ENCODE measurements around the gene CCDC88A.

Gene CCDC88A

DNA sequence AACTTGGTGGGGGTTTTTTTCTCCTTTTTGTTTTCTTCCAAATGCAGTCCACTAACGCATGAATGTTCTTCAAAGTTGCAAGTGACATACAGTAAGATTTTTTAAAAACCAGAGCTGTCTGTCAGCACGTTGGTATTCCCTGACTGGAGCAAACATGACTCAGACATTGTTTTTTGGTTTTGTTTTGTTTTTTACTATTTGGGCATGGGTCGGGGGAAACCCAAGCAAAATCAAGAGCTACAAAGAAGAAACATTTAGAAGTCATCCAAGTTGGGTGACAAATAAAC, 726 bp upstream of the CCDC88A start:
- Histone ChIP-seq H3K9ac (ENCODE audit: low read depth, low read length) (peak overlapping the region; percentile 38), H3K4me1 (ENCODE audit: control insufficient read depth, insufficient read depth, low read length) (peaks cover 8% of the 10 kb centered on the region), H3K27me3 (ENCODE audit: control insufficient read depth, insufficient read depth, low read length) (no peaks in the 10 kb centered on the region), H3K36me3 (ENCODE audit: control insufficient read depth, insufficient read depth, low read length) (no peaks in the 10 kb centered on the region), H3K9me3 (ENCODE audit: control insufficient read depth, insufficient read depth, low read length) (no peaks in the 10 kb centered on the region), H3K4me3 (ENCODE audit: low read depth, low read length) (peak overlapping the region; percentile 90)

DNA sequence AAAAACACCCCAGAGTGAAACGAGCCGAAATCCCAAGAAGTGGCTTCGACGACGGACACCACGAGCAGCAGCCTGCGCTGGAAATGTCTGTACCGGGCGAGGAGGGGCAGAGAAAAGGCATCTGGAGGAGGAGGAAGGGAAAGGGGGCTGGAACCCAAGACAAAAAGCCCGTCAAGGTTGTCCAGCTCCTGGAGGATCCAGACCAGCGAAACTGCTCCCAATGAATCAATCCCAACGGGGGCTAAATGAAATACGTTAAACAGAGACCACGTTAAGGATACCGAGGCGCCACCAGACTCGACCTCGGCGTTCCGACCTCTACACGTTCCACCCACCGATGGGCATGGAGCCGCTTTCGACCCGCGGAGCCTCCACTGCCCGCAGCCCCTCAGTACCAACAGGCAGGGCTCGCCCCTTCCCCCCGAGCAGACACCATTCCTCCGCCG, 400 bp downstream of the CCDC88A start:
- peaks cover 8% of the 10 kb centered on the region for H3K4me1 ChIP-seq (ENCODE audit: control insufficient read depth, insufficient read depth, low read length)
- H3K9me3 ChIP-seq (ENCODE audit: control insufficient read depth, insufficient read depth, low read length), result no peaks in the 10 kb centered on the region
- H3K27me3 ChIP-seq (ENCODE audit: control insufficient read depth, insufficient read depth, low read length), result no peaks in the 10 kb centered on the region
- H3K36me3 ChIP-seq (ENCODE audit: control insufficient read depth, insufficient read depth, low read length), result no peaks in the 10 kb centered on the region
- H3K9ac ChIP-seq (ENCODE audit: low read depth, low read length), result peak overlapping the region; percentile 86
- H3K4me3 ChIP-seq (ENCODE audit: low read depth, low read length), result peak overlapping the region; percentile 96

DNA sequence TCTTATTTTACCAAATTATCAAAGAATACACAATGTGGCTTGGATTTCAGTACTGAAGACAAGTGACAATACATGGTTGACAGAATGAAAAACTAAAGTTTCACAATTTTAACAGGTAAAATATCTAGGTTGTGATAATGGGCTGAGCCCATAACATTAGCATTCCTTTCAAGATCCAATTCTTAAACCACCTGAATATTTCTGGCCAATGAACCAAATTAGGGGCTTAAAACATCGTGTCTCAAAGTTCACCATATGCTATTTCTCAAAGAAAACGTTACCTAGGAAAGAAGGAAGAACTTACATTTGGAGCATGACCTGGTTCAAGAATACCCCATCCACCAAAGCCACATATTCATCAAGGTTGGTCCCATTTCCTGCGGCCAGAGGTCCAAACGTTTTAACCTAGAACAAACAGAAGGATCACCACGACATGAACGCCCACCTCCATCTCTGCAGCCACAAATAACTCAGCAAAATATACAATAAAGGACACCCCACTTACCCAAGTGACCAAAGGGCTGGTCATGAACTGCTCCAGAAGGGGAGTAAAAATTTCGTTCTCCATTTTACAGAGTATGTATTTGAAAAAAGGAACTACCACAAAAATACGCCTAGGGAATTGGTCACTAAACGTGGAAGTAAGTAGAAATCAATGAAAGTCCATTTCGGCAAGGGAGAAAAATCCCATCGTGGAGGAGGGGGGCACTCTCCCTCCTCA, 984 bp downstream of the CCDC88A start:
- H3K27me3 ChIP-seq (ENCODE audit: control insufficient read depth, insufficient read depth, low read length), result no peaks in the 10 kb centered on the region
- H3K36me3 ChIP-seq (ENCODE audit: control insufficient read depth, insufficient read depth, low read length), result no peaks in the 10 kb centered on the region
- peaks cover 5% of the 10 kb centered on the region for H3K4me1 ChIP-seq (ENCODE audit: control insufficient read depth, insufficient read depth, low read length)
- H3K9ac ChIP-seq (ENCODE audit: low read depth, low read length), result peak overlapping the region; percentile 86
- H3K9me3 ChIP-seq (ENCODE audit: control insufficient read depth, insufficient read depth, low read length), result no peaks in the 10 kb centered on the region
- H3K4me3 ChIP-seq (ENCODE audit: low read depth, low read length), result peak overlapping the region; percentile 96

DNA sequence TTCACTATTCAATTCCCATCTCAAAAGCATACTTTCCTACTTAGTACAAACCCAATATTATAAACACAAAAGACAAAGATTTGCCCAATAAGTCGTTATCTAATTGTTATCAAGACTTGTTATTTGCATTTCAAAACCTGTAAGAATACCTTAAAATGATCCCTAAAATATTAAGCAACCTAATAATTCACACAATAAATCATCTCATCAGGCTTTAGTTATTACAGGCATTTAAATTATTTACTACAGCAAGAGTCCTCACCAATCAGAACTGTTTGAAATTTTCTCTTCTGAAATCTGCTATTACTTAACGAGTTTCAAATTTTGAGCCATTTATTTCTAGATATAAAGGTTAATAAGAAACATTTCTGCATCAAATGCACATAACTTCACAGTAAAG, 1.6 kb downstream of the CCDC88A start:
- Histone ChIP-seq H3K4me1 (ENCODE audit: control insufficient read depth, insufficient read depth, low read length) (peaks cover 5% of the 10 kb centered on the region), H3K9me3 (ENCODE audit: control insufficient read depth, insufficient read depth, low read length) (no peaks in the 10 kb centered on the region), H3K27me3 (ENCODE audit: control insufficient read depth, insufficient read depth, low read length) (no peaks in the 10 kb centered on the region), H3K4me3 (ENCODE audit: low read depth, low read length) (peak overlapping the region; percentile 96), H3K9ac (ENCODE audit: low read depth, low read length) (no peak overlapping the region), H3K36me3 (ENCODE audit: control insufficient read depth, insufficient read depth, low read length) (no peaks in the 10 kb centered on the region)

DNA sequence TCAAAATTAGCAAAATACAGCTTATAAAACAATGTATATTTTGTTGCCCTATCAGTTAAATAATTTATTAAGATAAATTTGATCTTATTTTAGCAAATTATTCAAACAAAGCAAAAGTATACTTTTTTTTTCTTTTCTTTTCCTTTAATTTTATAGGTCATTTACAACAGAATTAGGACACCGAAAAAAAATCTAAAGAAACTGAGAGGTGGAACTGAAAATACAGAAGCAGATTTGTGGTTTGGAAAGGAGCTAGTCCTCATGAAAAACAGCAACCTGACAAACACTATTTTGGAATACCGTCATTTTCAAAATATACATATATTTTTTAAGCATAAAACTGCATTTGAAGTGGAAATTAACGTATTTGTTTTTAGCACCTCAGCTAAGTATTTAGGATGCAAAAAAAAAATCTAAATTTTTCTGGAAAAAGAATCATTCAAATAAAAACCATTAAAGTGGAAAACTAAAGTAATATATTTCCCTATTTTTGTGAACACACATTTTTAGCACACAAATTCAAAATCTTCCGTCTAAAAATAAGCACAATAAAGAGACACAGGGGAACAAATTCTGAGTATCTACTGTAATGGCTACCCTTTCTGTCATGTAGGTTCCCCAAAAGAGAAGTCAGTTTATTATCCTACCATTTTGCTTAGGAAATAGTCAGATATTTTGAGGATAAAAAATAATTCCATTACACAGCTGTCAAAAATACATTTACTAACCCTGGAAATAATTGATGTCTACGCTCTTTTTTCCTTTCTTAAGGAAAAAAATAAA, 2.7 kb downstream of the CCDC88A start:
- Histone ChIP-seq H3K4me3 (ENCODE audit: low read depth, low read length) (peak overlapping the region; percentile 96), H3K4me1 (ENCODE audit: control insufficient read depth, insufficient read depth, low read length) (peaks cover 5% of the 10 kb centered on the region), H3K9me3 (ENCODE audit: control insufficient read depth, insufficient read depth, low read length) (no peaks in the 10 kb centered on the region), H3K27me3 (ENCODE audit: control insufficient read depth, insufficient read depth, low read length) (no peaks in the 10 kb centered on the region), H3K36me3 (ENCODE audit: control insufficient read depth, insufficient read depth, low read length) (peaks cover 3% of the 10 kb centered on the region), H3K9ac (ENCODE audit: low read depth, low read length) (no peak overlapping the region)

DNA sequence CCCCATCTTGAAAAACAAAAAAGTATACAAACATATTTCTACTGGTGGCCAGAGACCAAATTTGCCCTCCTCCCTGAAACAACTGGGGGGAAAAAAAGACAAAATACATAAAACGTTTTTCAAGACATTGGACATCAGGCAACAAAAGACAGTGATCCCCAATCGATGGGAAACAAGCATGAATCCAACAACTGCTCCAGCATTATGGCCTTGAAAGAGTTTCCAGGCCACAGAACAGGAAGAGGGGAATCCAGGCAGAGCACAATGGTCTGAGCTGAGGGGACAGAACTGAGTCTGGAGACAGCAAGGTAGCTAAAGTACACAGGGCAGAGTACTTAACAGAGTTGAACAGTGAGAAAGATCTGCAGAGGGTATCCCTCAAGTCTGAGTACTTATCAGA, 4.4 kb downstream of the CCDC88A start:
- Histone ChIP-seq H3K9ac (ENCODE audit: low read depth, low read length) (no peak overlapping the region), H3K4me3 (ENCODE audit: low read depth, low read length) (no peak overlapping the region), H3K36me3 (ENCODE audit: control insufficient read depth, insufficient read depth, low read length) (peaks cover 3% of the 10 kb centered on the region), H3K9me3 (ENCODE audit: control insufficient read depth, insufficient read depth, low read length) (no peaks in the 10 kb centered on the region), H3K4me1 (ENCODE audit: control insufficient read depth, insufficient read depth, low read length) (peaks cover 5% of the 10 kb centered on the region), H3K27me3 (ENCODE audit: control insufficient read depth, insufficient read depth, low read length) (no peaks in the 10 kb centered on the region)

DNA sequence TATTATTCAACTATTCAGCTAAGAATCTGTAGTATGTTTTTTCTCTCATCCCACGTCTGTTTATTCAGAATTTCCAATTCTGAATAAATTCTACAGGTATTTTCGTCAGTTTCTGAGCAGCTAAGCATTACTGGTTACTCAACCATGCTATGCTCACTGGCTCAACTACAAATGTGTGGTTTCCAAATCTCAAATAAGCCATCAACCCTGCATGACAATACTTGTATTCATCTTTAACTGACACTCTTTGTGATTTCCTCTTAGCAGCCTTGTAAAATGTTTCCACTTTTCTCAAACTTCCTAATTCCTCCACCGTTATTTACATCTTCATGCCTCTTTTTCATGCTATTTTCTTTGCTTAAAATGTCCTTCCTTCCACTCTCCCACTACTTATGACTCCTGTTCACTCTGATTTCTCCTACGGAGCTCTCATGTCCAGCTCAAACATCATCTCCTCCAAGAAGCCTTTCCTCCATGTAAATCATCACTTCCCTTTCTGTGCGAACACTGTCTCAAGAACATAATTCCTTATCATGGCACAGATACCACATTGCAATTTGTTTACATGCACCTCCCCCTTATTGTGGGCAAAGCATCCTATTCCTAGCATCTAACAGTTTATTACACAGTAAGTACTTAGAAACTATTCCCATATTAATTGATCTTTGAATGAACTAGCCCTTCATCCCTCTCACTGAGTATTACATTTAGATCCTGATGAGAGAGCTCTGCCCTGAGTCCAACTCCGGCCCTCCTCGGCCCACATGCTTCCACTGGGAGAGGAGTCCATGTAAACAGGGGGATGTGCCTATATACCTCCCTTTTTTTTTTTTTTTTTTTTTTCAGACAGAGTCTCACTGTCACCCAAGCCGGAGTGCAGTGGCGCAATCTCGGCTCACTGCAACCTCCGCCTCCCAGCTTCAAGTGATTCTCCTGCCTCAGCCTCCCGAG, 10.5 kb downstream of the CCDC88A start:
- Histone ChIP-seq H3K9me3 (ENCODE audit: control insufficient read depth, insufficient read depth, low read length) (no peaks in the 10 kb centered on the region), H3K9ac (ENCODE audit: low read depth, low read length) (no peak overlapping the region), H3K36me3 (ENCODE audit: control insufficient read depth, insufficient read depth, low read length) (peaks cover 3% of the 10 kb centered on the region), H3K27me3 (ENCODE audit: control insufficient read depth, insufficient read depth, low read length) (no peaks in the 10 kb centered on the region), H3K4me1 (ENCODE audit: control insufficient read depth, insufficient read depth, low read length) (peaks cover 16% of the 10 kb centered on the region), H3K4me3 (ENCODE audit: low read depth, low read length) (no peak overlapping the region)

DNA sequence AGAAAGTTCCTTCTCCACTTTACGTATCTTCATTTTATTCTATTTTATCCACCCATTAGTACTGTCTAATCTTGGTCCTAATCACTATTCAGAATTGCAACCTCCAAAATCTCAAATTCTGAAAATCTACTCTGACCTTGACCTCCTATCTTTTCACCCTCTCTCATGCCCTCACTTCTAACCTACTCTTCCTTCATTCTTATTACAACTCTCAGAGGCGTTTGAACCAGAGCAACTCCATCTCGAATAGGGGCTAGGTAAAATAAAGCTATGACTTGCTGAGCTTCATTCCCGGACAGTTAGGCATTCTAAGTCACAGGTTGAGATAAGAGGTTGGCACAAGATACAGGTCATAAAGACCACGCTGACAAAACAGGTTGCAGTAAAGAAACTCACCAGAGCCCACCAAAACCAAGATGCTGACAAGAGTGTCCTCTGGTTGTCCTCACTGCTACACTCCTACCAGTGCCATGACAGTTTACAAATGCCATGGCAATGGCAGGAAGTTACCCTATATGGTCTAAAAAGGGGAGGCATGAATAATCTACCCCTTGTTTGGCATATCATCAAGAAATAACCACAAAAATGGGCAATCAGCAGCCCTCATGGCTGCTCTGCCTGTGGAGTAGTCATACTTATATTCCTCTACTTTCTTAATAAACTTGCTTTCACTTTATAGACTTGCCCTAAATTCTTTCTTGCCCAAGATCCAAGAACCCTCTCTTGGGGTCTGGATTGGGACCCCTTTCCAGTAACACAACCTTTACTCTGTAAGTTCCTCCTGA, 11.4 kb downstream of the CCDC88A start:
- H3K4me3 ChIP-seq (ENCODE audit: low read depth, low read length), result no peak overlapping the region
- peaks cover 20% of the 10 kb centered on the region for H3K4me1 ChIP-seq (ENCODE audit: control insufficient read depth, insufficient read depth, low read length)
- no peak overlapping the region for H3K9ac ChIP-seq (ENCODE audit: low read depth, low read length)

DNA sequence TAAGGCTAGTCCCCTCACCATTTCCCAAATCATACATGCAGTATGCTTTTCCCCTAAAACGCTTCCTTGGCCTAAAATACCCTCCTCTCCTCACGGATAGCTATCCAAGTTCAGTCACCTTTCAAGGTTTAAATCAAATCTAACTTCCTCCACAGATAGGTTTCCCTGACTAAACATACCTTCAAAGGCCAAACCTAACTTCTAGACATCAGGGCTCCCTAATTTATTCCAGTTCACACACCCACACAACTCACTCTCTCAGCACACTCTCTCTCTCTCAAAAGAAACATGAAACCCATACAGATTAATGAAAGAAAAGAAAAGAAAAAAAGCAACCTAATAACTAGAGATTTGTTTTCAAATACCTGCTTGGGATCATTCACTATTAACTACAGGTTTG, 14.5 kb downstream of the CCDC88A start:
- Histone ChIP-seq H3K9me3 (ENCODE audit: control insufficient read depth, insufficient read depth, low read length) (no peaks in the 10 kb centered on the region), H3K27me3 (ENCODE audit: control insufficient read depth, insufficient read depth, low read length) (no peaks in the 10 kb centered on the region), H3K36me3 (ENCODE audit: control insufficient read depth, insufficient read depth, low read length) (no peaks in the 10 kb centered on the region), H3K4me3 (ENCODE audit: low read depth, low read length) (no peak overlapping the region), H3K9ac (ENCODE audit: low read depth, low read length) (no peak overlapping the region), H3K4me1 (ENCODE audit: control insufficient read depth, insufficient read depth, low read length) (peaks cover 20% of the 10 kb centered on the region)

More for the DNA sequence above, 11.4 kb downstream of the CCDC88A start:
- H3K36me3 ChIP-seq (ENCODE audit: control insufficient read depth, insufficient read depth, low read length), result peaks cover 3% of the 10 kb centered on the region
- H3K27me3 ChIP-seq (ENCODE audit: control insufficient read depth, insufficient read depth, low read length), result no peaks in the 10 kb centered on the region
- no peaks in the 10 kb centered on the region for H3K9me3 ChIP-seq (ENCODE audit: control insufficient read depth, insufficient read depth, low read length)

DNA sequence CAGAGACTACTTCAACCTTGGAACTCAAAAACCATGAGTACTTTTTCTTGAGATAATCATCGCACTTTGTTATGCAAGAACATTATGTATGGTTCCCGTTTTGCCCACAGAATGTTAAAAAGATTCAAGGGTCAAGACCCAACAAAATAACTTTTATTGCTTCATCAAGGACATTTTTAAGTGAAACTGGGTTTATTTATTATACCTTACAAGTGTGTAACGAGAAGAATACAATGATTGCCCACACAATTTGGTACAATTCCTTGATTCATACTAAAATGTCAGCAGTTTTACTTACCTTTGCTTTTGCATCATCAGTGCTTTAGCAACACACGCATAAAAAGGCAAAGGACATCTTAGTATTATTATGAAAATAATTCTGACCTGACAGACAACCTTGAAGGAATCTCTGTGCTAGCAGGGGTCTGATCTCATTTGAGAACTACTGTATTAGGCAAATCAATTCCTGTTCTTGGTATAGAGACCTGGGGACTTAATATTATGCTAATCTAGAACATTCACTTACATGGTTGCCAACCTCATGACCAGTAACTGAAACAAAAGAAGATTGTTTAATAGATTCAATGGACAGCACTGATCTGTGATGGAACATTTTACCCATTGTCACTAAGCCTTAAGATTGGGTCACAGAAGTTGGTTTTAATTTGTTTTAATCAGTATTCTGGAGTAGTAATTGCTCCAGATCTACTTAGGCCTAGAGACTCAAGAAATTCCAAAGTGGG, 16.2 kb downstream of the CCDC88A start:
- H3K4me3 ChIP-seq (ENCODE audit: low read depth, low read length), result no peak overlapping the region
- H3K36me3 ChIP-seq (ENCODE audit: control insufficient read depth, insufficient read depth, low read length), result no peaks in the 10 kb centered on the region
- H3K4me1 ChIP-seq (ENCODE audit: control insufficient read depth, insufficient read depth, low read length), result peaks cover 8% of the 10 kb centered on the region
- H3K9ac ChIP-seq (ENCODE audit: low read depth, low read length), result no peak overlapping the region
- H3K27me3 ChIP-seq (ENCODE audit: control insufficient read depth, insufficient read depth, low read length), result no peaks in the 10 kb centered on the region
- no peaks in the 10 kb centered on the region for H3K9me3 ChIP-seq (ENCODE audit: control insufficient read depth, insufficient read depth, low read length)

Measured in iPS-15b (cell line).